ENCODE data around the gene VWA1. TPM values are rescaled to one million over a fixed set of nuclear protein-coding genes. Genes with fewer than 3 reads are reported as not detected.
A peak's percentile ranks its signal among the peaks of the same experiment; 100 is the strongest.
"Not testable (repeated sequence)": the region's sequence is repeated elsewhere in the genome, so short reads cannot be mapped to it uniquely, and the experiment has no call there.

VWA1 gene
- total and polyA plus RNA-seq, 3 experiments from 2014 or later, result 0.31 TPM; not detected in 2

- H3K36me3 ChIP-seq (ENCODE audit: insufficient read depth, low read length), result peaks cover 14% of the 10 kb centered on the region
- DNase-seq; CTCF ChIA-PET; H3K27ac ChIP-seq (ENCODE audit: low read depth, low read length); POLR2A ChIA-PET; H3K27me3 ChIP-seq (ENCODE audit: insufficient read depth, low read length, poor library complexity, severe bottlenecking); H3K9me3 ChIP-seq (ENCODE audit: low read length); H3K9me3 Mint-ChIP-seq; H3K27ac Mint-ChIP-seq; H3K4me1 ChIP-seq (ENCODE audit: insufficient read depth, low read length); H3K27me3 Mint-ChIP-seq; H3K4me3 ChIP-seq (ENCODE audit: low read length); H3K4me3 Mint-ChIP-seq; H3K4me1 Mint-ChIP-seq: not testable (repeated sequence)
- H3K36me3 Mint-ChIP-seq, result peaks cover 6 to 56% (median 10%) of the 10 kb centered on the region in 3 donors
These were observed 46.3 kb downstream of the VWA1 start for GRCh38 chr1:1481811-1482210.

DNA sequence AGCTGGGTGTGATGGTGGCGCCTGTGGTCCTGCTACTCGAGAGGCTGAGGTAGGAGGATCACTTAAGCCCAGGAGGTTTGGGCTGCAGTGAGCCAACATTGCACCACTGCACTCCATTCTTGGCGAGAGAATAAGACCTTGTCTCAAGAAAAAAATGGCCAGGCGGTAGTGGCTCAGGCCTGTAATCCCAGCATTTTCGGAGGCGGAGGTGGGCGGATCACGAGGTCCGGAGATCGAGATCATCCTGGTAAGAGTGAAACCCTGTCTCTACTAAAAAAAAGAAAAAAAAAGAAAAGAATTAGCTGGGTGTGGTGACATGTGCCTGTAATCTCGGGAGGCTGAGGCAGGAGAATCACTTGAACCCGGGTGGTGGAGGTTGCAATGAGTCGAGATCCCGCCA, 47.4 kb downstream of the VWA1 start:
- Mint-ChIP-seq H3K4me1 (no peaks in the 10 kb centered on the region), H3K36me3 (peaks cover 6 to 54% (median 10%) of the 10 kb centered on the region in 3 donors), H3K27ac (peak overlapping the region in 1 of 8 donors; percentile 21), H3K4me3 (no peak overlapping the region), H3K9me3 (no peaks in the 10 kb centered on the region), H3K27me3 (no peaks in the 10 kb centered on the region)
- ChIA-PET CTCF (no interaction called here), POLR2A (no interaction called here)
- Histone ChIP-seq H3K9me3 (ENCODE audit: low read length) (no peaks in the 10 kb centered on the region), H3K36me3 (ENCODE audit: insufficient read depth, low read length) (peaks cover 13% of the 10 kb centered on the region), H3K27me3 (ENCODE audit: insufficient read depth, low read length, poor library complexity, severe bottlenecking) (no peaks in the 10 kb centered on the region), H3K4me1 (ENCODE audit: insufficient read depth, low read length) (no peaks in the 10 kb centered on the region), H3K27ac (ENCODE audit: low read depth, low read length) (no peak overlapping the region), H3K4me3 (ENCODE audit: low read length) (no peak overlapping the region)
- no peak for DNase-seq

- no peak overlapping the region for H3K4me3 Mint-ChIP-seq
- H3K36me3 Mint-ChIP-seq, result peaks cover 6 to 57% (median 10%) of the 10 kb centered on the region in 3 donors
- H3K9me3 Mint-ChIP-seq, result no peaks in the 10 kb centered on the region
- Histone ChIP-seq H3K27me3 (ENCODE audit: insufficient read depth, low read length, poor library complexity, severe bottlenecking) (no peaks in the 10 kb centered on the region), H3K27ac (ENCODE audit: low read depth, low read length) (no peak overlapping the region), H3K36me3 (ENCODE audit: insufficient read depth, low read length) (peaks cover 8% of the 10 kb centered on the region), H3K9me3 (ENCODE audit: low read length) (no peaks in the 10 kb centered on the region), H3K4me3 (ENCODE audit: low read length) (no peak overlapping the region), H3K4me1 (ENCODE audit: insufficient read depth, low read length) (no peaks in the 10 kb centered on the region)
- ChIA-PET CTCF (interaction anchor here (0.8 kb wide), 1 partner anchor 16 kb away, joined by 3 read pairs; no protein-coding TSS in a partner anchor), POLR2A (no interaction called here)
- DNase-seq, result no peak
- H3K4me1 Mint-ChIP-seq, result no peaks in the 10 kb centered on the region
- H3K27me3 Mint-ChIP-seq, result no peaks in the 10 kb centered on the region
- H3K27ac Mint-ChIP-seq, result peak overlapping the region in 1 of 8 donors; percentile 27
These were observed 48.2 kb downstream of the VWA1 start for GRCh38 chr1:1483714-1484113.

- H3K9me3 ChIP-seq (ENCODE audit: low read length); H3K36me3 ChIP-seq (ENCODE audit: insufficient read depth, low read length); H3K27me3 Mint-ChIP-seq; H3K4me3 ChIP-seq (ENCODE audit: low read length); POLR2A ChIA-PET; H3K27ac Mint-ChIP-seq; H3K4me1 Mint-ChIP-seq; H3K4me3 Mint-ChIP-seq; CTCF ChIA-PET; DNase-seq; H3K27me3 ChIP-seq (ENCODE audit: insufficient read depth, low read length, poor library complexity, severe bottlenecking); H3K27ac ChIP-seq (ENCODE audit: low read depth, low read length); H3K9me3 Mint-ChIP-seq; H3K4me1 ChIP-seq (ENCODE audit: insufficient read depth, low read length): not testable (repeated sequence)
- peaks cover 0 to 61% (median under 1%) of the 10 kb centered on the region in 3 donors for H3K36me3 Mint-ChIP-seq
These were observed 49.7 kb downstream of the VWA1 start for GRCh38 chr1:1484976-1485750.

GRCh38 chr1:1485755-1486317, 50.3 kb downstream of the VWA1 start:
- H3K4me3 ChIP-seq (ENCODE audit: low read length); CTCF ChIA-PET; H3K27me3 Mint-ChIP-seq; H3K27me3 ChIP-seq (ENCODE audit: insufficient read depth, low read length, poor library complexity, severe bottlenecking); POLR2A ChIA-PET; H3K27ac ChIP-seq (ENCODE audit: low read depth, low read length); H3K4me1 Mint-ChIP-seq; H3K4me3 Mint-ChIP-seq; H3K4me1 ChIP-seq (ENCODE audit: insufficient read depth, low read length); H3K9me3 ChIP-seq (ENCODE audit: low read length); H3K36me3 ChIP-seq (ENCODE audit: insufficient read depth, low read length); H3K27ac Mint-ChIP-seq; H3K9me3 Mint-ChIP-seq; DNase-seq: not testable (repeated sequence)
- peaks cover 0 to 63% (median 1%) of the 10 kb centered on the region in 3 donors for H3K36me3 Mint-ChIP-seq

GRCh38 chr1:1487701-1488100, 52.2 kb downstream of the VWA1 start:
- no peak overlapping the region for H3K27ac Mint-ChIP-seq
- no peaks in the 10 kb centered on the region for H3K4me1 ChIP-seq (ENCODE audit: insufficient read depth, low read length)
- no peaks in the 10 kb centered on the region for H3K36me3 ChIP-seq (ENCODE audit: insufficient read depth, low read length)
- ChIA-PET POLR2A (no interaction called here), CTCF (no interaction called here)
- no peak overlapping the region for H3K4me3 Mint-ChIP-seq
- H3K27me3 ChIP-seq (ENCODE audit: insufficient read depth, low read length, poor library complexity, severe bottlenecking), result no peaks in the 10 kb centered on the region
- H3K9me3 ChIP-seq (ENCODE audit: low read length), result no peaks in the 10 kb centered on the region
- H3K27ac ChIP-seq (ENCODE audit: low read depth, low read length), result no peak overlapping the region
- H3K36me3 Mint-ChIP-seq, result peaks cover 5 to 69% (median 7%) of the 10 kb centered on the region in 3 donors
- H3K9me3 Mint-ChIP-seq, result no peaks in the 10 kb centered on the region
- H3K4me1 Mint-ChIP-seq, result no peaks in the 10 kb centered on the region
- no peak for DNase-seq
- no peak overlapping the region for H3K4me3 ChIP-seq (ENCODE audit: low read length)
- H3K27me3 Mint-ChIP-seq, result no peaks in the 10 kb centered on the region

GRCh38 chr1:1489231-1489630, 53.7 kb downstream of the VWA1 start:
- no peaks in the 10 kb centered on the region for H3K4me1 Mint-ChIP-seq
- ChIA-PET POLR2A (no interaction called here), CTCF (no interaction called here)
- no peak overlapping the region for H3K4me3 Mint-ChIP-seq
- peaks cover 9% of the 10 kb centered on the region for H3K9me3 ChIP-seq (ENCODE audit: low read length)
- peaks cover 10 to 68% (median 19%) of the 10 kb centered on the region in 3 donors for H3K36me3 Mint-ChIP-seq
- peaks cover 3 to 9% (median 7%) of the 10 kb centered on the region in 5 donors for H3K9me3 Mint-ChIP-seq
- no peaks in the 10 kb centered on the region for H3K27me3 ChIP-seq (ENCODE audit: insufficient read depth, low read length, poor library complexity, severe bottlenecking)
- no peaks in the 10 kb centered on the region for H3K27me3 Mint-ChIP-seq
- no peak for DNase-seq
- H3K36me3 ChIP-seq (ENCODE audit: insufficient read depth, low read length), result no peaks in the 10 kb centered on the region
- H3K27ac Mint-ChIP-seq, result peak overlapping the region in 1 of 8 donors; percentile 32
- H3K27ac ChIP-seq (ENCODE audit: low read depth, low read length), result no peak overlapping the region
- H3K4me3 ChIP-seq (ENCODE audit: low read length), result no peak overlapping the region
- no peaks in the 10 kb centered on the region for H3K4me1 ChIP-seq (ENCODE audit: insufficient read depth, low read length)

GRCh38 chr1:1489861-1490260, 54.4 kb downstream of the VWA1 start:
- ChIA-PET CTCF (no interaction called here), POLR2A (no interaction called here)
- peak overlapping the region in 1 of 7 donors; percentile 48 for H3K4me3 Mint-ChIP-seq
- no peaks in the 10 kb centered on the region for H3K36me3 ChIP-seq (ENCODE audit: insufficient read depth, low read length)
- H3K9me3 ChIP-seq (ENCODE audit: low read length), result peaks cover 9% of the 10 kb centered on the region
- H3K4me1 Mint-ChIP-seq, result no peaks in the 10 kb centered on the region
- no peak for DNase-seq
- H3K4me1 ChIP-seq (ENCODE audit: insufficient read depth, low read length), result no peaks in the 10 kb centered on the region
- H3K27ac ChIP-seq (ENCODE audit: low read depth, low read length), result no peak overlapping the region
- H3K4me3 ChIP-seq (ENCODE audit: low read length), result no peak overlapping the region
- H3K27ac Mint-ChIP-seq, result no peak overlapping the region
- H3K36me3 Mint-ChIP-seq, result peaks cover 10 to 67% (median 19%) of the 10 kb centered on the region in 3 donors
- no peaks in the 10 kb centered on the region for H3K27me3 ChIP-seq (ENCODE audit: insufficient read depth, low read length, poor library complexity, severe bottlenecking)
- H3K9me3 Mint-ChIP-seq, result peaks cover 3 to 9% (median 7%) of the 10 kb centered on the region in 5 donors
- H3K27me3 Mint-ChIP-seq, result no peaks in the 10 kb centered on the region

All from CD8-positive, alpha-beta memory T cell (primary cell).